NCI-H446 (cell line): ENCODE measurements around the gene ST3GAL2.

Experiments
- DNase-seq, 2 experiments: peaks; one replicate each; lab custom pipeline; 2025; lab: John Stamatoyannopoulos, UW

Gene ST3GAL2, protein sequence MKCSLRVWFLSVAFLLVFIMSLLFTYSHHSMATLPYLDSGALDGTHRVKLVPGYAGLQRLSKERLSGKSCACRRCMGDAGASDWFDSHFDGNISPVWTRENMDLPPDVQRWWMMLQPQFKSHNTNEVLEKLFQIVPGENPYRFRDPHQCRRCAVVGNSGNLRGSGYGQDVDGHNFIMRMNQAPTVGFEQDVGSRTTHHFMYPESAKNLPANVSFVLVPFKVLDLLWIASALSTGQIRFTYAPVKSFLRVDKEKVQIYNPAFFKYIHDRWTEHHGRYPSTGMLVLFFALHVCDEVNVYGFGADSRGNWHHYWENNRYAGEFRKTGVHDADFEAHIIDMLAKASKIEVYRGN

DNA sequence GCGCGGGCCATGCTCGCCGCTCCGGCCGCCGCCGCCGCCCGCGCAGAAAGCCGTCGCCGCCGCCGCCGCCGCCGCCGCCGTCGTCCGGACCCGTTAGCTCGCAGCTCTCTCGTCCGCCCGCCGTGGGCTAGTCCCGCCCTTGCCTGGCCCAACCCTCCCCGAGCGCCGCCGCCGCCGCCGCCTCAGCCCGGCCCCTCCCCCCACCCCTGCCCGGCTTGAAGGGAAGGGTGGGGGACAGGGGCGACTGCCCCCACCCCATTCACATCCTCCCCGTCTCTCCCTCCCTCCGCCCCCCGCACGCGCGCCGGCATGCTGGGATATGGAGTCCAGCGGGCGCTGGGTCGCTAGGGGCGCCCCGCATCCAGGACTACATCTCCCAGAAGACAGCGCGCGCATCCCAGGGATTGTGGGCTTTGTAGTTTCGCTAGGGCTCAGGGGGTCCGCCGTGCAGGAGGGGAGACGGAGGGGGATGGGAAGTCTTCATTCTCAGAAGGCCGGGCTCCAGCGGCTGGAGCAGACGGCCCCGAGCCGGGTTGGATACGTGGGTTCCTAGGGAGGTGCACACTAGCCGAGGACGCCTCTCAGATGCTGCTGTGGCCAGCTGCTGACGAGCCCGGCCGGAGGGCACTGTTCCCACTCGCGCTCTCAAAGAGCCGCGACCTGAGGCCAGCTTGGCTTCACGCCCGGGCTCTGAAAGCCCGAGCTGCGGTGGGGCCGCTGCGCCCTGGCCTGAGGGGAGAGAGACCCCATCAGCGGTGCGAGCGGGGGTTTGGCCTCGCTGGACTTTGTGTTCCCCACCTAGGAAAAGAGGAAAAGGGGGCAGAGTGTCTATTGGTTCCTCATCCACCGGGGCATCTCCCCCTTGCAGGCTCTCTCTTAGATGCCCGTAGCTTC, at the start of gene ST3GAL2:
Gene ST3GAL2 (minus strand): TSS at position 132 of the 894 bp plus-strand sequence. CDS start 40,570 bp downstream, outside the sequence.
- DNase-seq: peak; percentile 92 to 93

DNA sequence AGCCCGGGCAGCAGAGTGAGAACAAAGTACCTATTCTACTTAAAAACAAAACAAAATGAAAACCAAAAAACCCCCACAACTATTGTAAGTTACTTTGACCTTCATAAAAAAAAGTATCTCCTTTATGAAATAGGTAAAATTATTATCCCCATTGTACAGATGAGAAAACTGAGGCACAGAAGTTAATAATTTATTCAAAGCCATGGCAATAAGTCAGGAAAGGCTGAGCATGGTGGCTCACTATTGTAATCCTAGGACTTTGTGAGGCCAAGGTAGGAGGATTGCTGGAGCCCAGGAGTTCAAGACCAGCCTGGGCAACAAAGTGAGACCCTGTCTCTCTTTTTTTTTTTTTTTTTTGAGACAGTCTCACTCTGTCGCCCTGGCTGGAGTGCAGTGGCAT, 46.0 kb upstream of the ST3GAL2 start:
- DNase-seq: no peak

DNA sequence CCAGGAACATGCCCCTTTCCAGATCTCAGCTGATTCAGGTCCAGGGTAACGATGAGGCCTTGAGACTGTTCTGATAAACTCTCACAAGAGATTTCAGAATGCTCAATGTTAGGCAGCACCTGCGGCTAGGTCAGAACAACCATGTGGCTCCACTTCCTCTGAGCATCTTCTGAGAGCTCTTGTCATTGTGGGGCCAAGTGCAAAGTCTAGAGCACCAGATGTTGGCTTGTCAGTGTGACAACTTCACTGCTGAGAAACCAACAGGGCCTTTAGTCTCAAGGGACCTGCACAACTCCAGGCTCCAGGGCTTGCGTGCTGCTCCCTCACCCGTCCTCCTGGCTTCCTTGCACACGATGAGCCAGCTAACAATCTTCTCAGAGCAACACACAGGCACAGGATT, 44.5 kb upstream of the ST3GAL2 start:
- DNase-seq: no peak

DNA sequence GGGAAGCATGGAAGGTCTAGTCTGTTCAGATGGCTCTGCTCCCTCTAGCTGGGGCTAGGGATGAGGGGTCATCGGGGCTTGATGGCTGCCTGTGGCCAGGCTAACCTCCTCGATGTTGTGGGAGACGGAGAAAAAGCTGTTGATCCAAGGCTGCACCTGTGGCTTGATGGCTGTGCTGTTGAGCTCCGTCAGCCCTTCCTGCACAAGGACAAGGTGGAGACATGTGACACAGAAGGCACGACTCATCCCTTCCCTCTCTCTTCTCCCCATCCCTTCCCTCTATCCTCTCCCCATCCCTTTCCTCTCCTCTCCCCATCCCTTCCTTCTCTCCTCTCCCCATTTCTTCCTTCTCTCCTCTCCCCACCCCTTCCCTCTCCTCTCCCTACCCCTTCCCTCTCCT, 43.7 kb upstream of the ST3GAL2 start:
- no peak for DNase-seq

DNA sequence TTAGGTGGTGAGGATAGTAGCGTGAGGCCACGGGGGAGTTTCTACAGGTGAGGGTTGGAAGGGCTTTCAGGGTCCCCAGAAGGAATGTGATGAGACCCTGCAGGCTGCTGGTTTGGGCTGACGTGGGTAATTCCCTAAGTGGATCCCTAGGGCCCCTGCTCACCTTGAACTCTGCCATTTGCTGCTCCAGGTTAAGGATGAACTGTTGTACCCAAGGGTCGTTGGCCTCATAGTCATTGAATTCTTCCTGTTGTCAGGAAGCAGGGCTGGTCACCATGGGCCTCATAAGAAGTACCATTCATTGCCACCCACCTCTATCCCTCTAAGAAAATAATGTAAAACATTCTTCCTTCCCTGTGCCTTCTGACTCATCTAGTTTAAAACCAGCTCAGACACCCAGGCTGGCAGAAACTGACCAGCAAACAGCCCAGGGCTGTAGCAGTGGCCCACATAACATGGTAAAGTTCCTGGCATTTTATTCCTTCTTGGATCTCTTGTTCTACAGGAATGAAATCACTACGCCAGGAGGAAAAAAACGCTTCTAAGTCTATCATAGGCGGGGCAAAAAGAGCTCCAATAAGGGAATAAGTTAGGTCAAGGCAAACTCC, 43.1 kb upstream of the ST3GAL2 start:
- DNase-seq: no peak

DNA sequence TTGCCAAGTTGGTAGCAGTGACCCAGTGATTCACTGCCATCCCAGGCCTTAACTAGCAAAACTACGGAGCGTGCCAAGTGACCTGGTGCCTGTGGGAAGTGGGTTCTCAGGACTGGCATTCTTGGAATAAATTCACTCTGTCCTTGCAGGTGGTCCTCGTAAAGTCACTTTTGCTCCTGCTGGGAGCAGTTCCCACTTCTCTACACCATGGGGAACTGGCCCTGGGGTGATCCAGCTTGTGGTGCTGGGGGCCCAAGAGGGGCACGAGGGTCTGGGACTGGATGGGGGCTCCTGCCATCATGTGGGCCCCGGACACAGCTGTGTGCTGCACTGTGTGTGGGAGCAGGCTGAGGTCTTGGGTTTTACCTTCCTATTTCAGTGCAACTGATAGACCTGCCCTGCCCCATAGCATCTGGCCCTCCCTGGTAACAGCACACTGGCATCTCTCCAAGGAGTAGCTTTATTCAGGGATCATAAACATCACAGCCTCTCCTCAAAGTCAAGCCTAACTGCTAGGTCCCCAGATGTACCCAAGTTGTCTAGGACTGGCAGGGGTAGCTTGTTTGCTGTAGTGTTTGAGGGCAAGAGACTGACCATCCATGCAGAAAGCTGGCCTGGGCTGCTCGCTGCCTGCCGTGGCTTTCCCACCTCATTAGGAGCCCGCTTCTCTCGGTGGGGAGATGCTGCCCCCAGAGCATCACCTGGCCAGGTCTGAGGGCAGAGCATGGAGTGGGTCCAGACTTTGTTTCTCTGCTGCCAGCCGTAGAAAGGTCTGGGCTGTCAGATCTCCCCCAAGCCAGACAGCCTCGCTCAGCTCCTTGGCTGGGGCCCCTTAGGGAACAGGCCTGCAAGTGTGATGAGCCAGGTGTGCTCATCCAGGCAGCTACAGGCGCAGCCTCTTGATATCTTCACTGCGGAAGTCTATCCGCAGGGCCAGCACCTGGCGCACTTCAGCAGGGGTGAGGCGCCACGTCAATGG, 41.5 kb upstream of the ST3GAL2 start:
- DNase-seq: peak; percentile 1 to 57

DNA sequence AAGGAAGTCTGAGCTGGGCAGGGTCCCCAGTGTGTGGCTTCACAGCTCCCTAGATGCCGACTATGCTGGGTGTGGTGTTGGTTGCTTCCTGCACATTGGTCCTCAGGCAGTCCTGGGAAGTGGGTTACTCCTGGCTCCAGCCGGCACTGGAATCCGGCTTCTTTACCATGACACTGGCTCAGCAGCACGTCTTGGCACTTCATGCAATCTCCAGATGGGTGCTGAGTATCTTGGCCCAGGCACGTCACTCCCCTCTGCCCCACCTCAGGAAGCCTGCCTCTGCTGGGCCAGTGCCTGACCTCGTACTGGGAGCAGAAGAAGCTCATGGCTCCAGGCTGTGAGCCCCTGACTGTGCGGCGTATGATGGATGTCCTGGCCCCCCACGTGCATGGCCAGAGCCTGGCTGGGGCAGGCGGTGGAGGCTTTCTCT, 40.0 kb upstream of the ST3GAL2 start:
- peak; percentile 24 to 80 for DNase-seq

DNA sequence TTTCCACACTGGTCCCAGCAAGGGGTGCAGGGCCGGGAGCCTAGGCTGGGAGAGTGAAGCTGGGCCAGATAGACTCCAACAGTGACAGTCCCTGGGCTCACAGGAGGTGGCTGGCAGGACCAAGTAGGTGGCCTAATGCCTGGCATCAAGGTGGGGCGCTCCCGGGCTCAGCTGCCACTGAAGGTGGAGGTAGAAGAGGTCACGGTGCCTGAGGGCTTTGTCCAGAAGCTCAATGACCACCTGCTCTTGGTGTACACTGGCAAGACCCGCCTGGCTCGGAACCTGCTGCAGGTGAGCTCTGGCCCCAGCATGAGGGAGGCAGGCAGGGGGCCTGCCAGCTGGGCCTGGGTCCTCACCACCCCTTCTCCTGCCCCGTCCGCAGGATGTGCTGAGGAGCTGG, 39.3 kb upstream of the ST3GAL2 start:
- no peak for DNase-seq

DNA sequence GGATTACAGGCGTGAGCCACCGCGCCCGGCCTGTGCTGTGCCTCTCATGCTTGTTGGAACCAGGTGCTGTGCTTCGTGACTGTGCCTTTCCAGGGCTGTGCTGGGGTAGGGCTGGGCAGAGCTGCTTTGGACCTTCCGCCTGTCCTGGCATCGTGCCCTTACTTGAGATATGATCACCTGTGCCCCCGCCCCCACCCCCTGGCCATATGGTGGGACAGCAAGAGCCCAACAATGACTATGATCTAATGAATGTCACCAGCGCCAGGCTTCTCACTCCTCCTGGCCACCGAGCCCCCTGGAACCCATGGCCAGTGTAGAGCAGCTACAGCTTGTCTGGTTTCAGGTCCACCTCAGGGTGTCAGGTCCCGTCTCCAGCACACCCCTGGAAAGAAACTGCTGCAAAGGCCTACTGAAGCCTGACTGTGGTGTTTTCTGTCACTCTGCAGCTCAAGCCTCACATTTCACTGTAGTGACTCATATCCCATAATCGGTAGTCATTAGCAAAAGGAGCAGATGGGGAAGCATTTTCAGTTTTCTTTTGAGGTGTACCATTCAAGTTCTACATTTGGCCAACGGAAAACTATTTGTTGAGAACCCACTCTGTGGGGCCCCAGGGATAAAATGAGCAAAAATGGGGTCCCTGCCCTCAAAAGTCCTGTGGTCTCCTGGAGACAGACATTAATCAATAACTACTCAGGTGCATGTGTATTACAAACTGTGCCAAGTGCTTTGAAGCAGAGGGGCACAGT, 37.5 kb upstream of the ST3GAL2 start:
- DNase-seq: peak; percentile 7 to 63

DNA sequence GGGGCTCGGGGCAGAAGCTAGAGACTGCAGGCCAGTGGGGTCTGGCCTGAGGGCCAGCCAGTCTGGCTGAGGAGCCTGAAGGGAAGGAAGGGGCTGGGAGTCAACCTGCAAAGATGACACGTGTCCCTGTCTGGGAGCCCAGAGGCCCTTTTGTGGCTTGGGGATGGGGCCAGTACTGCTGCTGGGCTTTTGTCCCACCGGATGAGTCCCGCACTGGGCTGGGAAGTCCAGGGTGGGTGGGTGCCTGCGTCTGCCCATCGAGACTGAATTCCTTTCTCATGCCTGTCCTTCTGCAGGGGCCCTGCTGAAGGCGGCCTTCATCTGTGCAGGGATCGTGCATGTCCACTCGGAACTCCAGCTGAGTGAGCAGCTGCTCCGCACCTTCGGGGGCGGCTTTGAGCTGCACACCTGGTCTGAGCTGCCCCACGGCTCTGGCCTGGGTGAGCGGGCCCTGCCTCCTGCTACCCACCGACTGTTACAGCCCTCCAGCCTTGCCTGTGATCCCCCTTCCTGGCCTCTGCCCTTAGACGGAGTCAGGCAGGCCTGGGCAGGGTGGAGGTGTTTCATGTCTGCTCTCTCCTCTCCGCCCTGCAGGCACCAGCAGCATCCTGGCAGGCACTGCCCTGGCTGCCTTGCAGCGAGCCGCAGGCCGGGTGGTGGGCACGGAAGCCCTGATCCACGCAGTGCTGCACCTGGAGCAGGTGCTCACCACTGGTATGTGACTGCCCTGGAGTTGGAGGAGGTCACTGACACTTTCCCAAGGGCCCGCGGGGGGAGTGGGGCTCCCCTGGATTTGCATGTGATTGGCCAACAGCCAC, 36.4 kb upstream of the ST3GAL2 start:
- DNase-seq: no peak

DNA sequence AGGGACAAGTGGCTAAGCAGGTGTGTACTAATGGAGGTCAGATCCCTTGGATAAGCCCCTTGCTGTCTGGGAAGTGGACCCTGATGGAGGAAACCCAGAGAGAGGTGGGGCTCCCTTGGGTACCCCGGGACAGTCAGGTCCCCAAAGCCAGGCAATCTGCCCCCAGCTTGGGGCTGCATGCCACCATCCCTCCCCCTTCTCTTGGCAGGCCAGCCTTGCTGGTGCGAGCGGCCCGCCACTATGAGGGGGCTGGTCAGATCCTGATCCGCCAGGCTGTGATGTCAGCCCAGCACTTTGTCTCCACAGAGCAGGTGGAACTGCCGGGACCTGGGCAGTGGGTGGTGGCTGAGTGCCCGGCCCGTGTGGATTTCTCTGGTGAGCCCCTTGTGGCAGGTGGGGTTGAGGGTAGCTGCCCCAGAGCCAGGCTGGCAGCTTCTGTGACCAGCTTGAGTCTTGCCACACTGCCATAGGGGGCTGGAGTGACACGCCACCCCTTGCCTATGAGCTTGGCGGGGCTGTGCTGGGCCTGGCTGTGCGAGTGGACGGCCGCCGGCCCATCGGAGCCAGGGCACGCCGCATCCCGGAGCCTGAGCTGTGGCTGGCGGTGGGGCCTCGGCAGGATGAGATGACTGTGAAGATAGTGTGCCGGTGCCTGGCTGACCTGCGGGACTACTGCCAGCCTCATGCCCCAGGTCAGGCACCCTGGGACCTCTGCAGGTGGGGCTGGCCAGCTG, 35.6 kb upstream of the ST3GAL2 start:
- no peak for DNase-seq

DNA sequence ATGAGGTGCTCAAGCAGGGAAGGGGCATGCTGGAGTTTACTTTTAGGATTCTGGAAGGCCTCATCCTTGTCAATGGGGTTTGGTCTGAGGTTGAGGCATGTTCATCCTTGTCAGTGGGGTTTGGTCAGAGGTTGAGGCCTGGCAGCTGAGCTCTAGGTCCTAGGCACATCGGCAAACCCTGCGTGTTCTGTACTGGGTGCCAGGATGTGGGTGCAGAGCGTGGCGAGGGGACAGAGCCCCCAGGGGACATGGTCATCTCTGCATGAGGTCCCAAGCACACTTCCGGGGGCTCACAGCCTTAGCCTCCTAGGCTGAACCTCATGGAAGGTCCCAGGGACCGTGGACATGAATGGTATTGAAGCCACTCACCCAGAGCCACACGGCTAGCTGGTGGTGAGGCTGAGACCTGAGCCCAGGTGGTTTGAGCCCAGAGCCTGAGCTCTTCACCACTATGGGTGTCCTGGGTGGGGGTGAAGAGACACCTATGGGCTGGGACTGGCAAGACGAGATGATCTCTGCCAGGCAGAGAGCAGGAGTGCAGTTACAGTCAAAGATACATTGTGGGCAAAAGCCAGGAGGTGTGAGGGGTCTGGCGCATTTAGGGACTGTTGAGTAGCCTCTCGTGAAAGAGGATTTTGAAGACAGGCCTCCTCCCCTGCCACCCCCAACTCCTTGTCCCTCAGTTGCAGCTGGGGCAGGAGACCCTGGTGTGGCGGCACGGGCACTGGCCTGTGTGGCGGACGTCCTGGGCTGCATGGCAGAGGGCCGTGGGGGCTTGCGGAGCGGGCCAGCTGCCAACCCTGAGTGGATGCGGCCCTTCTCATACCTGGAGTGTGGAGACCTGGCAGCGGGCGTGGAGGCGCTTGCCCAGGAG, 34.8 kb upstream of the ST3GAL2 start:
- no peak for DNase-seq

DNA sequence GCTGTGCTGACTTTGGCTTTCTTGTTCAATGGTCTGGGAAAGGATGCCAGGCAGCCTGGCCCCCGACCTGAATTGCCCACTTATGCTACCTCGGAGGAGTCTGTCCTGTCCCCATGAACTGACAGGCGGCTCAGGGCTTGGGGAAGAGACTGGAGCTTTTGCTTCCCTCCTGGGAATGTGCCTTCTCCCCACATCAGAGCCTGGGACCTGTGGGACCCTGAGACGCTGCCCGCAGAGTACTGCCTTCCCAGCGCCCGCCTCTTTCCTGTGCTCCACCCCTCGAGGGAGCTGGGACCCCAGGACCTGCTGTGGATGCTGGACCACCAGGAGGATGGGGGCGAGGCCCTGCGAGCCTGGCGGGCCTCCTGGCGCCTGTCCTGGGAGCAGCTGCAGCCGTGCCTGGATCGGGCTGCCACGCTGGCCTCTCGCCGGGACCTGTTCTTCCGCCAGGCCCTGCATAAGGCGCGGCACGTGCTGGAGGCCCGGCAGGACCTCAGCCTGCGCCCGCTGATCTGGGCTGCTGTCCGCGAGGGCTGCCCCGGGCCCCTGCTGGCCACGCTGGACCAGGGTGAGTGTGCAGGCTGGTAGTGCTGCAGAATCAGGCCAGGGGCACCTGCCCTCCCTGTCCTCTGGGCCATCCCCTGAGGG, 34.0 kb upstream of the ST3GAL2 start:
- no peak for DNase-seq

DNA sequence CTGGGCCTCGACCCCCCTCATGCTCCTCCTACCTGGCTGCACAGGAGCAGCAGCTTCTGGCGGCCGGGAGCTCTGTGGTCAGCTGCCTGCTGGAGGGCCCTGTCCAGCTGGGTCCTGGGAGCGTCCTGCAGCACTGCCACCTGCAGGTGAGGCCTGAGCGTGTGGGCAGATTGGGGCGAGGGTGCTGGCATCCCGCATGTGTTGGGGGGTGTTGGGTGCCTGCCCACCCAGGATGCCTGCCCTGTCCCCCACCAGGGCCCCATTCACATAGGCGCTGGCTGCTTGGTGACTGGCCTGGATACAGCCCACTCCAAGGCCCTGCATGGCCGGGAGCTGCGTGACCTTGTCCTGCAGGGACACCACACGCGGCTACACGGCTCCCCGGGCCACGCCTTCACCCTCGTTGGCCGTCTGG, 32.0 kb upstream of the ST3GAL2 start:
- DNase-seq: no peak

DNA sequence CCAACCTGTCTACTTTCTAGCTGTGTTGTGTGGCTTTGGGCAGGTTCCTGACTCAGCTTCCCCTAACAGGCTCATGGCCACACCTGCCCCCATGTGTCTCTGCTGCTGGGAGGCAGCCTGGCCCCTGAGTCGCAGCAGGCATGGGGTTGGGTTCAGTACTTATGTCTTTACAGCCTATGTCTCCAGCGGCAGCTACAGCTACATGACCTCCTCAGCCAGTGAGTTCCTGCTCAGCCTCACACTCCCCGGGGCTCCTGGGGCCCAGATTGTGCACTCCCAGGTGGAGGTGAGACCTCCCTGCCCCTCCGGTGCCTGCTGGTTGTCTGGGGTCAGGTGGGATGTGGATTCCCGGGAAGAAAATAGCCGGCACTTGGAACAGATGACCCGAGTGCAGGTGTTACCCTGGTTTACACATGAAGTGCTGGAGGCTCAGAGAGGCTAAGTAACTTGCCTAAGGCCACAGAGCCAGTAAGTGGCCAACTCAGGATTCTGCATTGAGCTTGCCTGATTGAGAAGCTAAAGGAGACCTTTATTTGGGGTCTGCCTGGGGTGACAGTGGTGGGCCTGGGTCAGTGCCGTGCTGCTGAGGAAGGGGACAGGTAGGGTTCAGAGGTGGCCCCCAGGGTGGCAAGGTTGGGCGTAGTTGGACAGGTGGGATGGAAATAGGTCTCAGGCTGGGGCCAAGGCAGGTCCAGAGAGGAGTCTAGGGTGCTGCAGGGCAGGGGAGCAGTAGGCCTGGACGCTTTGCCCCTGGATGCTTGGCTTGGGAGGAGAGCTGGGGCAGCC, 31.4 kb upstream of the ST3GAL2 start:
- DNase-seq: no peak

DNA sequence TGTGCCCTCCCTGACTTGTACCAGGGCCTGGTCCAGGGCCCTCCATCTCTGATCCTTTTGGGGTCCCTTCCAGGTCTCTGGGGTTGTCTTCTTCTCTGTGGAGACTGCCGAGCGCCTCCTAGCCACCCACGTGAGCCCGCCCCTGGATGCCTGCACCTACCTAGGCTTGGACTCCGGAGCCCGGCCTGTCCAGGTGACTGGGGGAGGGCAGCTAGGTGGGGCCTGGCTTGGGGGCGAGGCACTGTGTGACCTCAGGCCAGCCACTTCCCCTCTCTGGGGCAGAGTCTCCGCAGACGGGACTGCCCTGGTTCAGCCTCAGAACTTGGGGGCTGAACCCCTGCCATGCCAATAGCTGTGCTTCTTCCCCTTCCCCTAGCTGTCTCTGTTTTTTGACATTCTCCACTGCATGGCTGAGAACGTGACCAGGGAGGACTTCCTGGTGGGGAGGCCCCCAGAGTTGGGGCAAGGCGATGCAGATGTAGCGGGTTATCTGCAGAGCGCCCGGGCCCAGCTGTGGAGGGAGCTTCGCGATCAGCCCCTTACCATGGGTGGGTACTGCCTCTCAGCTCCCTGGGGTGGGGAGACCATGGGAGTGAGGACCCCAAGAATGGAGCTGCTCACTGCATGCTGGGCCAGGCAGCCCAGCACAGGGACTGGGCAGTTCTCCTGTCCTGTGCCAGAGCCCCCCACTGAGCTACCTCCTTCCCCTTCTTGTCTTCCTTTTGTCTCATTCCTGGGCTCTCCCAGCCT, 30.1 kb upstream of the ST3GAL2 start:
- DNase-seq: no peak
